Measurements from ENCODE around the gene CACYBP. TPM values are rescaled to one million over a fixed set of nuclear protein-coding genes. Genes with fewer than 3 reads are reported as not detected.

Gene CACYBP
- total RNA-seq, 1 experiment from 2014 or later: 202 TPM

GRCh38 chr1:174976436-174977108 lies 23.2 kb upstream of the CACYBP start:
- no peak overlapping the region for H4K5ac ChIP-seq (ENCODE audit: insufficient read length, low read depth, low read length)
- no peak overlapping the region for H2BK20ac ChIP-seq (ENCODE audit: low read depth, low read length, poor library complexity, severe bottlenecking)
- no peak overlapping the region for H3K4ac ChIP-seq (ENCODE audit: low read depth, low read length)
- H3K4me2 ChIP-seq (ENCODE audit: insufficient read depth, insufficient read length, low read length): no peak overlapping the region
- no peak overlapping the region for H4K91ac ChIP-seq (ENCODE audit: insufficient read length, low read depth, low read length)
- no peak overlapping the region for H4K8ac ChIP-seq (replicated peaks; ENCODE audit: insufficient read length, low read depth, low read length)
- Mint-ChIP-seq H3K27me3 (ENCODE audit: low read depth) (no peaks in the 10 kb centered on the region), H3K27ac (peak overlapping the region in 2 of 3 experiments; percentile 64 to 73; a peak in 2 of 7 replicates), H3K9me3 (no peaks in the 10 kb centered on the region), H3K4me3 (no peak overlapping the region), H3K36me3 (ENCODE audit: insufficient read depth in 1 of 3, low read depth in 3 of 3) (peaks cover 38 to 91% (median 86%) of the 10 kb centered on the region in 3 experiments; a peak in 6 of 7 replicates), H3K4me1 (no peaks in the 10 kb centered on the region)
- H3K4me1 ChIP-seq (ENCODE audit: insufficient read depth, low read length): no peaks in the 10 kb centered on the region
- H2BK120ac ChIP-seq (ENCODE audit: low read depth, low read length, poor library complexity, severe bottlenecking): no peak overlapping the region
- H3K79me1 ChIP-seq (ENCODE audit: insufficient read depth, low read depth, low read length, poor library complexity, severe bottlenecking): no peaks in the 10 kb centered on the region
- no peak overlapping the region for H2AK5ac ChIP-seq (ENCODE audit: insufficient read length, low read length)
- no peak overlapping the region for H3K27ac ChIP-seq (ENCODE audit: insufficient read length, low read depth, low read length)
- no peak overlapping the region for H2BK5ac ChIP-seq (ENCODE audit: insufficient read length, low read length)
- no peak overlapping the region for H3K23ac ChIP-seq (ENCODE audit: insufficient read length, low read depth, low read length)
- H3K79me2 ChIP-seq (ENCODE audit: insufficient read depth, low read length): no peaks in the 10 kb centered on the region
- no peak overlapping the region for H2BK15ac ChIP-seq (ENCODE audit: low read depth, low read length)
- no peaks in the 10 kb centered on the region for H4K20me1 ChIP-seq (ENCODE audit: control insufficient read depth, insufficient read depth, insufficient read length)
- H3K18ac ChIP-seq (ENCODE audit: insufficient read length, low read depth, low read length): no peak overlapping the region
- no peak overlapping the region for H3T11ph ChIP-seq (ENCODE audit: low read length)
- H3K9ac ChIP-seq (ENCODE audit: extremely low read depth, insufficient read length, low read length): no peak overlapping the region
- no peak overlapping the region for H2AFZ ChIP-seq (ENCODE audit: low read length)
- TF ChIP-seq CTCF (conservative IDR thresholded peaks at IDR 0.05): no peak
- H3K23me2 ChIP-seq (ENCODE audit: insufficient read length, low read depth, low read length, poor library complexity, severe bottlenecking): no peaks in the 10 kb centered on the region
- no peak for DNase-seq
- no peaks in the 10 kb centered on the region for H3K9me3 ChIP-seq (ENCODE audit: control insufficient read depth, low read depth, low read length)
- no peak overlapping the region for H3K14ac ChIP-seq (ENCODE audit: insufficient read depth, low read length)
- H3K27me3 ChIP-seq (ENCODE audit: insufficient read depth, low read length): no peaks in the 10 kb centered on the region
- no peak overlapping the region for H2BK12ac ChIP-seq (ENCODE audit: insufficient read length, low read depth, low read length)
- no CpG with 5 or more reads among the region's 4 CpGs for WGBS (ENCODE audit: extremely low coverage, insufficient read length, low lambda C conversion rate)
- no peak overlapping the region for H3K56ac ChIP-seq (ENCODE audit: insufficient read length, low read depth, low read length)

Data from H9 (cell line).